DOHH2 (cell line): ENCODE measurements around the gene TMEM151B.
"Not testable (repeated sequence)": the region's sequence is repeated elsewhere in the genome, so short reads cannot be mapped to it uniquely, and the experiment has no call there.

ENCODE experiments used
- EZH2phosphoT487 ChIP-seq: fragments of 200-600 bp; sonication (generic); IDR thresholded peaks from 2 replicates; pipeline ENCODE4 v1.6.1; 2017; ENCODE audit warnings: borderline replicate concordance, mild to moderate bottlenecking, antibody characterized with exemption, low read length, moderate library complexity, mixed read lengths
- TF ChIP-seq, protein P1 (sequence below): fragments of 200-600 bp; sonication (generic); IDR thresholded peaks from one replicate; pipeline ENCODE4 v1.5.1; 2014; ENCODE audit warnings: antibody characterized with exemption, mild to moderate bottlenecking, low read depth, low read length; ENCODE audit not compliant: poor library complexity, severe bottlenecking

DNA sequence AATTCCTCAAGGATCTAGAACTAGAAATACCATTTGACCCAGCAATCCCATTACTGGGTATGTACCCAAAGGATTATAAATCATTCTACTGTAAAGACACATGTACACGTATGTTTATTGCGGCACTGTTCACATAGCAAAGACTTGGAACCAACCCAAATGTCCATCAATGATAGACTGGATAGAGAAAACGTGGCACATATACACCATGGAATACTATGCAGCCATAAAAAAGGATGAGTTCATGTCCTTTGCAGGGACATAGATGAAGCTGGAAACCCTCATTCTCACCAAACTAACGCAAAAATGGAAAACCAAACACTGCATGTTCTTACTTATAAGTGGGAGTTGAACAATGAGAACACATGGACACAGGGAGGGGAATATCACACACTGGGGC lies 76.6 kb downstream of the TMEM151B start:
- TF ChIP-seq, protein P1, sequence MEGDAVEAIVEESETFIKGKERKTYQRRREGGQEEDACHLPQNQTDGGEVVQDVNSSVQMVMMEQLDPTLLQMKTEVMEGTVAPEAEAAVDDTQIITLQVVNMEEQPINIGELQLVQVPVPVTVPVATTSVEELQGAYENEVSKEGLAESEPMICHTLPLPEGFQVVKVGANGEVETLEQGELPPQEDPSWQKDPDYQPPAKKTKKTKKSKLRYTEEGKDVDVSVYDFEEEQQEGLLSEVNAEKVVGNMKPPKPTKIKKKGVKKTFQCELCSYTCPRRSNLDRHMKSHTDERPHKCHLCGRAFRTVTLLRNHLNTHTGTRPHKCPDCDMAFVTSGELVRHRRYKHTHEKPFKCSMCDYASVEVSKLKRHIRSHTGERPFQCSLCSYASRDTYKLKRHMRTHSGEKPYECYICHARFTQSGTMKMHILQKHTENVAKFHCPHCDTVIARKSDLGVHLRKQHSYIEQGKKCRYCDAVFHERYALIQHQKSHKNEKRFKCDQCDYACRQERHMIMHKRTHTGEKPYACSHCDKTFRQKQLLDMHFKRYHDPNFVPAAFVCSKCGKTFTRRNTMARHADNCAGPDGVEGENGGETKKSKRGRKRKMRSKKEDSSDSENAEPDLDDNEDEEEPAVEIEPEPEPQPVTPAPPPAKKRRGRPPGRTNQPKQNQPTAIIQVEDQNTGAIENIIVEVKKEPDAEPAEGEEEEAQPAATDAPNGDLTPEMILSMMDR, result not testable (repeated sequence)
- TF ChIP-seq EZH2phosphoT487, result not testable (repeated sequence)
